SU-DHL-6 (cell line): ENCODE measurements around the gene REST.

Experiments used
- H2AFZ ChIP-seq: fragments of 200-600 bp; sonication (generic); 2 replicates; pipeline ENCODE4 v1.6.1; 2014; ENCODE audit warnings: low read depth, mild to moderate bottlenecking, moderate library complexity, mixed read lengths, antibody characterized with exemption, low read length; ENCODE audit not compliant: severe bottlenecking
- H3F3A ChIP-seq: fragments of 200-600 bp; shearing (Covaris generic); 2 replicates; pipeline ENCODE4 v1.6.0; 2016; ENCODE audit warnings: antibody characterized with exemption, mild to moderate bottlenecking; ENCODE audit not compliant: insufficient read depth
- H3K27ac ChIP-seq: fragments of 200-600 bp; sonication (generic); 2 replicates; pipeline ENCODE4 v1.5.1; 2016; ENCODE audit warnings: low read depth, mild to moderate bottlenecking, low read length, moderate library complexity, mixed read lengths
- H3K27me3 ChIP-seq: fragments of 200-600 bp; sonication (generic), shearing (Covaris generic); 2 replicates; pipeline ENCODE4 v1.6.0; 2014; ENCODE audit warnings: mild to moderate bottlenecking, low read length
- H3K36me3 ChIP-seq: fragments of 200-600 bp; sonication (generic); 2 replicates; pipeline ENCODE4 v1.6.1; 2014; ENCODE audit warnings: mild to moderate bottlenecking, low read length, mixed read lengths
- H3K4me2 ChIP-seq: fragments of 300-600, 200-600 bp; shearing (Covaris generic), sonication (generic); 2 replicates; pipeline ENCODE4 v1.6.0; 2014; ENCODE audit warnings: low read length, low read depth, mild to moderate bottlenecking; ENCODE audit not compliant: poor library complexity, severe bottlenecking
- H3K4me3 ChIP-seq: fragments of 200-600 bp; sonication (generic); 2 replicates; pipeline ENCODE4 v1.5.1; 2014; ENCODE audit warnings: antibody characterized with exemption, low read length, mild to moderate bottlenecking, mixed read lengths; ENCODE audit not compliant: insufficient read depth, poor library complexity, severe bottlenecking
- H3K79me2 ChIP-seq: fragments of 200-600 bp; sonication (generic); 2 replicates; pipeline ENCODE4 v1.6.1; 2014; ENCODE audit warnings: mild to moderate bottlenecking, low read length, moderate library complexity; ENCODE audit not compliant: insufficient read depth
- H3K9ac ChIP-seq: fragments of 200-600 bp; sonication (generic); 2 replicates; pipeline ENCODE4 v1.7.0; 2014; ENCODE audit warnings: mild to moderate bottlenecking, low read length
- H3K9me2 ChIP-seq: fragments of 200-600 bp; sonication (generic); replicated peaks from 2 replicates; pipeline ENCODE4 v1.6.1; 2014; ENCODE audit warnings: low read length; ENCODE audit not compliant: insufficient read depth
- H3K9me3 ChIP-seq: fragments of 200-600 bp; sonication (generic); 2 replicates; pipeline ENCODE4 v1.6.1; 2014; ENCODE audit warnings: low read length, mixed read lengths; ENCODE audit not compliant: insufficient read depth
- H4K20me1 ChIP-seq: fragments of 200-600 bp; sonication (generic); 2 replicates; pipeline ENCODE4 v1.6.1; 2014; ENCODE audit warnings: low read depth, mild to moderate bottlenecking, antibody characterized with exemption, low read length, moderate library complexity, mixed read lengths
- CTCF ChIP-seq: fragments of 200-600 bp; sonication (generic); IDR thresholded peaks from one replicate; pipeline ENCODE4 v1.5.1; 2017; ENCODE audit warnings: antibody characterized with exemption, mild to moderate bottlenecking, low read length, moderate library complexity; ENCODE audit not compliant: insufficient read depth, poor library complexity, severe bottlenecking
- EZH2phosphoT487 ChIP-seq: fragments of 200-600 bp; sonication (generic), shearing (Covaris generic); conservative IDR thresholded peaks from 2 replicates; pipeline ENCODE4 v1.6.1; 2018; ENCODE audit warnings: mild to moderate bottlenecking, antibody characterized with exemption, low read length, moderate library complexity, mixed read lengths

REST gene

GRCh38 chr4:56986192-56986591, 78.5 kb downstream of the REST start:
- TF ChIP-seq CTCF (no peak), EZH2phosphoT487 (no peak)

GRCh38 chr4:56986952-56987351, 79.3 kb downstream of the REST start:
- no peaks in the 10 kb centered on the region for H3F3A ChIP-seq
- H3K4me2 ChIP-seq: no peak overlapping the region
- H3K4me3 ChIP-seq: no peak overlapping the region
- peaks cover 81% of the 10 kb centered on the region for H3K79me2 ChIP-seq
- TF ChIP-seq CTCF: no peak
- TF ChIP-seq EZH2phosphoT487: no peak
- H3K9ac ChIP-seq: no peak overlapping the region
- H3K27me3 ChIP-seq: no peaks in the 10 kb centered on the region
- H3K9me3 ChIP-seq: no peaks in the 10 kb centered on the region
- H3K27ac ChIP-seq: no peak overlapping the region
- no peaks in the 10 kb centered on the region; the same call in 1 of the 2 replicates for H3K36me3 ChIP-seq
- H4K20me1 ChIP-seq: 0 out of 2 replicates have a peak, but pooled peaks cover 8% of the 10 kb centered on the region
- no peak overlapping the region for H2AFZ ChIP-seq
- H3K9me2 ChIP-seq: no peaks in the 10 kb centered on the region

More at GRCh38 chr4:56986192-56986591, 78.5 kb downstream of the REST start:
- Histone ChIP-seq H3K9me2 (no peaks in the 10 kb centered on the region), H3K9me3 (no peaks in the 10 kb centered on the region), H3K4me2 (no peak overlapping the region), H3K27me3 (no peaks in the 10 kb centered on the region), H4K20me1 (0 out of 2 replicates have a peak, but pooled peaks cover 11% of the 10 kb centered on the region), H3F3A (no peaks in the 10 kb centered on the region), H3K27ac (no peak overlapping the region), H2AFZ (no peak overlapping the region), H3K79me2 (peaks cover 83% of the 10 kb centered on the region), H3K36me3 (no peaks in the 10 kb centered on the region; the same call in 1 of the 2 replicates), H3K9ac (no peak overlapping the region), H3K4me3 (no peak overlapping the region)

GRCh38 chr4:56990109-56990905, 82.6 kb downstream of the REST start:
- peaks cover 50% of the 10 kb centered on the region for H3K79me2 ChIP-seq
- peaks cover 5% of the 10 kb centered on the region; the same call in 1 of the 2 replicates for H3K36me3 ChIP-seq
- no peak overlapping the region for H3K27ac ChIP-seq

GRCh38 chr4:56995525-56995924, 87.8 kb downstream of the REST start:
- Histone ChIP-seq H3K9me2 (no peaks in the 10 kb centered on the region), H2AFZ (no peak overlapping the region), H3K36me3 (peaks cover 5% of the 10 kb centered on the region; the same call in 1 of the 2 replicates), H3K4me2 (no peak overlapping the region), H3K9me3 (no peaks in the 10 kb centered on the region), H3K9ac (no peak overlapping the region), H3K27me3 (no peaks in the 10 kb centered on the region), H3K79me2 (peaks cover 12% of the 10 kb centered on the region; the same call in 1 of the 2 replicates), H3F3A (no peaks in the 10 kb centered on the region), H3K4me3 (no peak overlapping the region), H3K27ac (no peak overlapping the region), H4K20me1 (no peaks in the 10 kb centered on the region)
- TF ChIP-seq CTCF (no peak), EZH2phosphoT487 (no peak)

More at GRCh38 chr4:56990109-56990905, 82.6 kb downstream of the REST start:
- Histone ChIP-seq H4K20me1 (no peaks in the 10 kb centered on the region), H3K4me3 (no peak overlapping the region), H3K9me3 (no peaks in the 10 kb centered on the region), H2AFZ (no peak overlapping the region), H3K9me2 (no peaks in the 10 kb centered on the region), H3K27me3 (no peaks in the 10 kb centered on the region), H3F3A (no peaks in the 10 kb centered on the region), H3K9ac (no peak overlapping the region), H3K4me2 (no peak overlapping the region)
- TF ChIP-seq EZH2phosphoT487: no peak
